Myocyte (in vitro differentiated cells): ENCODE data around the gene NDUFS8. TPM values are rescaled to one million over a fixed set of nuclear protein-coding genes. Genes with fewer than 3 reads are reported as not detected.

ENCODE experiments used
- DNase-seq: peaks from one replicate; pipeline ENCODE4 v3.0.0-alpha.2; 2012; ENCODE audit warnings: low read depth
- total RNA-seq: library from RNA; depleted of rRNA; stranded (reverse); fragments of >200 nt; gene quantifications from 2 replicates; pipeline ENCODE4 v1.2.3, GENCODE V29; 2014

Gene NDUFS8
- total RNA-seq, 1 donor from 2014 or later: 154 TPM

DNA sequence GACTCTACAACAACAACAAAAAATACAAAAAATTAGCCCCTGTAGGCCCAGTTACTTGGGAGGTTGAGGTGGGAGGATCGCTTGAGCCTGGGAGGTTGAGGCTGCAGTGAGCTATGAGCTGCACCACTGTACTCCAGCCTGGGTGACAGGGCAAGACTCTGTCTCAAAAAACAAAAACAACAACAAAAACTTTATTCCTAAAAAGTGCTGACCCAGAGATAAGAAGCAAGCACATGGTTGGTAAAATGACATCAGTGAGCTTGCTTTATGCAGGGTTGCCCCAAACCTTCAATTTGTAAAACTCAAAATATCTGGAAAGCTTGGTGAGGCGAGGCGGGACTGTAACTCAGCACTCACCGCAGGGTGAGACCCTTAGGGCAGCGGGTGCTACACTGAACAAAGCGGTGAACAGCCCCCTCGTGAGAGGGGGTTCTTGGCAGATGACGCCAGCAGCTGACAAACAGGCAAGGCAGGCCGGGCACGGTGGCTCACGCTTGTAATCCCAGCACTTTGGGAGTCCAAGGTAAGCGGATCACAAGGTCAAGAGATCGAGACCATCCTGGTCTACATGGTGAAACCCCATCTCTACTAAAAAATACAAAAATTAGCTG lies 4.9 kb downstream of the NDUFS8 start:
- DNase-seq: no peak

DNA sequence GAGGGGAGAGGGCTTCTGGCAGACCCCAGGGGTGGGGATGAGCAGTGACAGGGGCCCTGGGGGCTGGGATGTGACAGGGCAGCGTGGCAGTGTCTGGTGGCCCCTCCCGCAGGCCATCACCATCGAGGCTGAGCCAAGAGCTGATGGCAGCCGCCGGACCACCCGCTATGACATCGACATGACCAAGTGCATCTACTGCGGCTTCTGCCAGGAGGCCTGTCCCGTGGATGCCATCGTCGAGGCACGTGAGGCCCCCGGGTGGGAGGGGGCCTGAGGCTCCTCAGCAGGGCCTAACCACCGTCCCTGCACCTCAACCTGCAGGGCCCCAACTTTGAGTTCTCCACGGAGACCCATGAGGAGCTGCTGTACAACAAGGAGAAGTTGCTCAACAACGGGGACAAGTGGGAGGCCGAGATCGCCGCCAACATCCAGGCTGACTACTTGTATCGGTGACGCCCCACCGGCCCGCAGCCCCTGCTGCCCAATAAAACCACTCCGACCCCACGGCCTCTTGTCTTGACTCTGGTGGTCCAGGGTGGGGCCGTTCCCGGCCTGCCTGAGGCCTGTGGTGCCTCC lies 5.7 kb downstream of the NDUFS8 start:
- DNase-seq: no peak

DNA sequence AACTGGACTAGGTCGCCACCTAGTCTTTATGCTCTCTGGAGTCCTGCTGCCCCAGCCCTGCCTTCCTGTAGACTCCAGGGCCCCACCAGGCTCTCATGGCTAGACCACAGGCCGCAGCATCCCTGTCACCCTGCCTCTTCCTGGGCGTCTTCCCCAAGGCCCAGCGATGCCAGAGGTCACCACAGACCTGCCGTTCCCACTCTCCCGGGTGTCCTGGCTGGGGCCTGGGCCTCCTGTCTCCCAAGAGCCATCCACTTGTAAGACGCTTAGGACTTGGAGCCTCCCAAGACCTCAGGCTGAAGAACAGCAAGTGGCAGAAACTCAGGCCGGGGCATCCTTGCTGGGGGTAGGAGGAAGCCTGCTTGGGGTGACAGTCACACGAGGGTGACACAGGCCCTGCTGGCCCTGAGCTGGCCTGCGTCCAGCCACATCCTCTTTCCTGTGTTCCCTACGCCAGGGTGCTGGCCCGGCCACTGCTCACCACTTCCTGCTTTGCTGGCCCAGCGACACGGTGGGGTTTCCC lies 6.3 kb downstream of the NDUFS8 start:
- DNase-seq: no peak

DNA sequence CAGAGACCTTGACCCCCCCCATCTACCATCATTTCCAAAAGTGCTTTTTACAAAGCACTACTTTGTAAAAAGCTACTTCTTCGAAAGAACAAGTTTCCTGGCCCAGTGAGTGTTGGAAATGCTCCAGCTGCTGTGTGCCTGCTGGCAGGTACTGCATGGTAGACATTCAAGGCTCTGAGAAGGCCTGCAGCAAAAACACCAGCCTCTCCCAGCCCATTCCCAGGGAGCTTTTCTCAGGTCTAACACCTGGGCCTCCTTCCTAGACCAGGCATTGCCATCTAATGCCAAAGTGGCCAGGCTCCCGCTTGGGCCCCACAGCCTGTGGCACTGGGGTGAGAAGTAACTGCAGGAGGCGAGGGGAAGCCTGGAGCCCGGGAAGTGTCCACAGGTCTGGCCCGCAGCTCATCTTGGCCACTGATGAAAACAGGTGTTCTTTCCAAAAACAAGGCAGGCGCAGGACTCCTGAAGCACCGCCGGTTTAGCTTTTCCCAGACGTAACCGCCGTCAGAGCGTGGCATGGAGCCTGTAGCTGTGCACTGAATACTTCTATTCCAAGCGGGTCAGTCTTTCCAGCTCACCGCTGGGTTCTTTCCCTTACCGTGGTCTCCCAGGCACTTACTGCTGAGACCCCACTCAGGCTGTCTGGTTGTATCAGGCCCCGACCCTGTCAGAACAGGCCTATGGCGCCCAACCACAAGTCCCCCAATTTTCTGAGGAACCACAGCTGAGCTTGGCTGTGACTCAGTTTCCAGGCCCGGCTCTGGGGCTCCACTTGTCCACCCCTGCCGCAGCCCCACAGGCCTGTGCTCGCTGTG lies 7.1 kb downstream of the NDUFS8 start:
- DNase-seq: no peak

DNA sequence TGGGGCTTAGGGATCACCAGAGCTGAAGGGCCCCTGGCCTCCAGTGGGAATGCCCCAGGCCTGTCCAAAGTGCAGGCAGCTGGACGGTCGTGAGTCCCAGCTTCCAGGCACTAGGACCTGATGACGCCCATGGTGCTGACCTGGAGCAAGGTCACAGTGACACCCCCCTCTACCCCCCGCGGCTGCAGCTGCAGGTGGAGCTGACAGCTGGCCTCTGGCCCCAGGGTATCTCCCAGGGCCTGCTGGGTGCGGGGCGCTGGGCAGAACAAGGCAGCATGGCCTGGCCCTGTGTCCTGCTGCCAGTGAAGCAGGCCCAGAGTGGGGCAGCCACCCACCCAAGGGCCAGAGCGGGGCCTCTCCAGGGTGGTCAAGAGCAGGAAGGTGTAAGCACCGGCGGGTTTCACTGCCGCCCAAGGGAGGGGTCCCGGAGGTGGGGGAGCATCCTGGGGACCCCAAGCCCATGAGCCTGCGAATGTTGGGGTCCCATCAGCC lies 7.8 kb downstream of the NDUFS8 start:
- DNase-seq: peak; percentile 54

DNA sequence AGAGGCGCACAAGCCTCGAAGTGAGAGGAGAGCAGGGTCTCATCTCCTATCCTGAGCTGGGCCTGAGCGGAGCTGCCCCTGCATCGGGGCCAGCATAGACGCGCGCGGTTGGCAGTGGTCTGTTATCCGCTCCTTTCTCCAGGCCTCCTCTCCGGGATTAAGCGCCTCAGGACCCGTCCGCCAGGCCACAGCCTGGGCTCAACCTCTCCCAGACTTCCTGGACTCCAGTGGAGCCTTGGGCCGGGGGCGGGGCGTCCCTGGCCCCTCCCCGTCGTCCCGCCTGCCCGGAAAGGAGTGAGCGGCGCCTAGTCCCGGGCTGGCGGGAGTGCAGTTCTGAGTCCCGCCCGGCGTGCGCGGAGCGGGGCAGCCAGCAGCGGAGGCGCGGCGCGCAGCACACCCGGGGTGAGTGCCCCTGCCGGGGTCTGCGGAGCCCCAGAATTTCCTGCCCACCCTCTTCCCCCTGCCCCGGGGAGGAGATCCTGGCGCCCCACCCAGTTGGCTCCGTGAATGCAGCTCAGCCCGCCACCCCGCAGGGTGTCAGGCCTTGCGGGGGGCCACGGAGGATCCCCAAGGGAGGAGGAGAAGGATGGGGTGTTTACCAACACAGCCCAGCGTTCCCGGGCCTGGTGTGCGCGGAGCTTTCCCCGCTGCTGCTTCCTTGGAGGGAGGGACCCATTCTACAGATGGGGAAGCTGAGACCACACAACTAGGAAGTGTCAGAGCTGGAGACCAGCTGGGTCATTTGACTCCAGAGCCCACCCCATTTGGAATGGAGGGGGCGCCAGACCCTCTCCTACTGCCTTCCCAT lies 8.4 kb downstream of the NDUFS8 start, which contains the start of gene TCIRG1:
TSS of gene TCIRG1 (plus strand) at position 308 of the 808 bp plus-strand sequence. CDS start 2,247 bp downstream, outside the sequence.
- DNase-seq: peak; percentile 72

DNA sequence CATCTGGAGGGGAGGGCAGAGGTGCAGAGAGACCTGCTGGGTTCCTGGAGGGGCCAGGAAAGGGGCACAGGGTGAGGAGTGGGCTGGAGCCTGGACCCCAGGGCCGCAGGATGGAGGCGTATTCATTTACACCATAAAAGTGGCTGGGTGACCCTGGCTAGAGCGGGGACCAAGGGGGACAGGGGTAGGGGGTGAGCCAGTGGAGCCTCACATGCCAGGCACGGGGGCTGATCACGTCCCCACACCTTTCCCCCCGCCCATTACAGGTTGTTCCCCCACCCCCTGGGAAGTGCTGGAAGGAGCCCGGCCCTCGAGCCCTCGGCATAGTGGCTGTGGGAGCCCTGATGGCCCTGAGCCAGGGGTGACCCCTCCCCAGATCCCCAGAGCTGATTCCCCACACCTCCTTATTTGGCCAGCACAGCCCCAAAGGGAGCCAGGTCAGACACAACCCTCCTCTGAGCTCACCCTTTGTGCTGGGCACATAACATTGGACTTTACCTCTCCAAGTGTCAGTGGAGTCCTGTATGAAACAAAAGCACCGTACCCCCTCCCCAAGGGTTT lies 9.1 kb downstream of the NDUFS8 start:
- no peak for DNase-seq

DNA sequence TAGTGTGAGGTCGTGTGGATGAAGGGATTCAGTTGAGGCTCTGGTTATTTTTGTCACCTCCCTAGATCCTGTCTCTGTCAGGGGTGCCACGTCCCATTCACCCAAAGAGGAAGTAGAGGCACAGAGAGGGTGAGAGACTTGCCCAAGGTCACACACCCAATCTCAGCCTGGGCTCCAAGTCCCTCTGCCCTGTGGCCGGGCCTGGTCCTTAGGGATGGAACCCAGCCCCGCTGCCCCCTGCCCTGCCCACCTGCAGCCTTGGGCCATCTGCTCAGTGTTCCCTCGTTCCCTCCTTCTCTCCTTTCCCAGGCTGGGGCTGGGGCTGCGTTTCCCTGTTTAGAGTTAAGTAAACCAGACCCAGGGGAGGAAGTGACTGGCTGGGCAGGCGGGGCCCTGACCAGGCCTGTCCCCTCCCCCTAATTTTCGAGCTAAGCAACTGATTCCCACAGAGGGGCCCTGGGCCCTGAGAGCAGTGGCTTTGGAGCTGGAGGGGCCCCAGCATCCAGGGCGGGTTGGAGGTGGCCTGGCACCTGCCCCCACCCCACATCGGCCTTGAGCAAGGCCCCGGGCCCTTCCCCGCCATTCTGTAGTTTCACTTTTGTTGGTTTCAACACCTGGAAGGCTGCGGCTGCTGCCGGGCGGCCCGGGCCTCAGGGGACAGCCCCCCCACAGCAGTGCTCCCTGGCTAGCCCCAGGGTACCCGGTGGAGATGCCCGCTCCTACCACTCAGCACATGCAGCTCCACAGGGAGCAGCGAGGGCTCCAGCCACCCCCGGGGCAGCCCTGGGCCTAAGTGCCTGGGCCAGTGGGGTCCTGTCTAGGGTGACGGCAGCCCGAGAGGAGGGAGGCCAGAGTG lies 9.8 kb downstream of the NDUFS8 start:
- peak; percentile 26 for DNase-seq

DNA sequence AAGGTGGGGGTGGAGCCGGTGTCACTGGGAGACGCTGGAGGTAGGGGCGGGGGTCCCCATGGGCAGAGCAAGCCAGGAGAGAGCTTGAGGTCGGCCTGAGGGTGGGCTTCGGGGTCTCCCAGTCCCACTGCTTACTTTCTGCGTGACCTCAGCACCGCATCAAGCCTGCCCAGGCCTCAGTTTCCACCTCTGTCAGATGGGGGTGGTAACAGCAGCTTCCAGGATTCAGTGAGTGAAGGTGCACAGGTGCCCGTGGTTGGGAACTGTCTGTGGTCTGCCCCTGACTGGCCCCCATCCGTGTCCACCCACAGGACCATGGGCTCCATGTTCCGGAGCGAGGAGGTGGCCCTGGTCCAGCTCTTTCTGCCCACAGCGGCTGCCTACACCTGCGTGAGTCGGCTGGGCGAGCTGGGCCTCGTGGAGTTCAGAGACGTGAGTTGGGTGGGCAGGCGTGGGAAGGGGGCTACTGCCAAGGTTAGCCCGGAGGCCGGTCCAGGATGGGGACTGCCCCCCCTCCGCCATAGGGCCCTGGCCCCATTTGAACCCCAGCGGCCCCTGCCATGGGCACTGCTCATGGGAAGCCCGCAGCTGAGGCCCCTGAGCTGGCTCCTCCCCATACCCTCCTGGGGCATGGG lies 10.6 kb downstream of the NDUFS8 start:
- no peak for DNase-seq

DNA sequence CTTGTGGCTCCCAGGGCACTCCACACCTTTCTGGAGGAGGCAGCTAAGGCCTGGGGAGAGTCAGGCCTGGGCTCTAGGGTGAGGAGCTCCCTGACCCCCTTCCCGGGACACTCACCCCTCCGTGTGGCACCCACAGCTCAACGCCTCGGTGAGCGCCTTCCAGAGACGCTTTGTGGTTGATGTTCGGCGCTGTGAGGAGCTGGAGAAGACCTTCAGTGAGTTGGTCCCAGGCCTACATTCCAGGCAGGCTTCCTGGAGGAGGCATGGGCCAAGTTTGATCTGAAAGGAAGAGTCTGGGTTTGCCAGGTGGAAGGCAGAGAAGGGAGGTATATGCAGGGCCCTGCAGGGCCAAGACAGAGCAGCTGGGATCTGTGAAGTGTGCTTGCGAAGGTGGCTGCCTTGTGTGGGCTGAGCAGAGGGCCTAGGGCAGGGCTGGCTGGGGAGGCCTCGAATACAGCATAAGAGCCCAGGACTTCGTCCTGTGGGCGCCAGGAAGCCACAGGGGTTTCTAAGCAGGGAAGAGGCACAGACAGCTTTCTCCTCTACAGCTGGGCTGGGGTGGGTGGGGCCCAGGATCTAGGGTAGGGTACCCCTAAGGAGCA lies 11.2 kb downstream of the NDUFS8 start:
- no peak for DNase-seq

DNA sequence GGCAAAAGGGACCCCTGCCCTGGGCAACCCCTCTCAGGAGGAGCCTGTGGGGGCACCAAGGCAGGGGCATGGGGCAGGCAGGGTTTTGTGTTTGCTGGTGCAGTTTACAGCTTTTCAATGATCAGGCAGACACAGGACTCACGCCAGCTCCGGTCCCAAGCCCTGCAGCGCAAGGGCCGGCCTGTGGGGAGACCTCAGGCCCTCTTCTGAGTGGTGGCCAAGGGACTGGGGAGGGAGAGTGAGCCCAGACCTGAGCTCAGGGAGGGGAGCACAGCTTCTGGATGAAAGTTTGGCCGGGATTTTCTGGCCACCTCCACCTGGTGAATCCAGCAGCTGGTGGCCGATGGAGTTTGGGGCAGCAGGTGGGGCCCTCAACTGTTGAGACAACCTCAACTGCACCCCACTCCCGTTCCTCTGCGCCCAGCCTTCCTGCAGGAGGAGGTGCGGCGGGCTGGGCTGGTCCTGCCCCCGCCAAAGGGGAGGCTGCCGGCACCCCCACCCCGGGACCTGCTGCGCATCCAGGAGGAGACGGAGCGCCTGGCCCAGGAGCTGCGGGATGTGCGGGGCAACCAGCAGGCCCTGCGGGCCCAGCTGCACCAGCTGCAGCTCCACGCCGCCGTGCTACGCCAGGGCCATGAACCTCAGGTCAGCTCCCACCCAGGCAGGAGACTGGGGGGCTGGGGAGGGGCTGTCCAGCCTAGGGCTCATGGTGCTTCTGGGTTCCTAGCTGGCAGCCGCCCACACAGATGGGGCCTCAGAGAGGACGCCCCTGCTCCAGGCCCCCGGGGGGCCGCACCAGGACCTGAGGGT lies 11.9 kb downstream of the NDUFS8 start:
- DNase-seq: no peak

DNA sequence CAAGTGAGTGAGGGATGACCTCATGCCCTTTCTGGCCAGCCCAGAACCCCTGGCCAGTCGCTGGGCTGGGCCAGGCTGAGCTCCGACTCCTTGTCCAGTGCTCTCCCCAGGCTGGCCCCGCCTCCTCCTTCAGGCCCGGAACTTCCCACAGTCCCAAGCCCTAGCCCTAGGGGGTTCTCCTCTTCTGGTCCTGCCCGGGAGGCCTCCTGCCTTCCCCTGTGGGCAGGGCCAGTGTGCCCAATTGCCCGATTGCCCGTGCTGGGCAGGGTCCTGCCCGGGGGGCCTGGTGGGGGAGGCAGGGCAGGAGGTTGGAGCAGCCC lies 12.5 kb downstream of the NDUFS8 start:
- no peak for DNase-seq

DNA sequence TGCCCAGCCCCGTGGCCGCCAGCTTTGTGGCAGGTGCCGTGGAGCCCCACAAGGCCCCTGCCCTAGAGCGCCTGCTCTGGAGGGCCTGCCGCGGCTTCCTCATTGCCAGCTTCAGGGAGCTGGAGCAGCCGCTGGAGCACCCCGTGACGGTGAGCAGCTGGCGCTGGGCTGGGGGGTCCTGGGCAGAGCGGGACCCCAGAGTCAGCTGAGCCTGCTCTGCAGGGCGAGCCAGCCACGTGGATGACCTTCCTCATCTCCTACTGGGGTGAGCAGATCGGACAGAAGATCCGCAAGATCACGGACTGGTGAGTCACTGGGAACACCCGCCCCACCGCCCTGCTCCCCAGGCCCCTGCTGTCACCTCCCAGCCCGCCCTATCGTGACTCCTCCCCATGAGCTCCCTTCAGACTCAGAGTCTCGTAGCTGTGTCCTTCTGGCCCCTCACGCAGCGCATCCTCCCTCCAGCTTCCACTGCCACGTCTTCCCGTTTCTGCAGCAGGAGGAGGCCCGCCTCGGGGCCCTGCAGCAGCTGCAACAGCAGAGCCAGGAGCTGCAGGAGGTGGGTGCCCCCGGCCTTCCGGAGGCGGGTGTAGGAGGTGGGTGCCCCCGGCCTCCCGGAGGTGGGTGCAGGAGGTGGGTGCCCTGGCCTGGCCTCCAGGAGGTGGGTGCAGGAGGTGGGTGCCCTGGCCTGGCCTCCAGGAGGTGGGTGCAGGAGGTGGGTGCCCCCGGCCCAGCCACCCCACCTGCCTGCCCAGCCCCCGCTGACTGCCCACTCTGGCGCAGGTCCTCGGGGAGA lies 13.1 kb downstream of the NDUFS8 start:
- DNase-seq: no peak

DNA sequence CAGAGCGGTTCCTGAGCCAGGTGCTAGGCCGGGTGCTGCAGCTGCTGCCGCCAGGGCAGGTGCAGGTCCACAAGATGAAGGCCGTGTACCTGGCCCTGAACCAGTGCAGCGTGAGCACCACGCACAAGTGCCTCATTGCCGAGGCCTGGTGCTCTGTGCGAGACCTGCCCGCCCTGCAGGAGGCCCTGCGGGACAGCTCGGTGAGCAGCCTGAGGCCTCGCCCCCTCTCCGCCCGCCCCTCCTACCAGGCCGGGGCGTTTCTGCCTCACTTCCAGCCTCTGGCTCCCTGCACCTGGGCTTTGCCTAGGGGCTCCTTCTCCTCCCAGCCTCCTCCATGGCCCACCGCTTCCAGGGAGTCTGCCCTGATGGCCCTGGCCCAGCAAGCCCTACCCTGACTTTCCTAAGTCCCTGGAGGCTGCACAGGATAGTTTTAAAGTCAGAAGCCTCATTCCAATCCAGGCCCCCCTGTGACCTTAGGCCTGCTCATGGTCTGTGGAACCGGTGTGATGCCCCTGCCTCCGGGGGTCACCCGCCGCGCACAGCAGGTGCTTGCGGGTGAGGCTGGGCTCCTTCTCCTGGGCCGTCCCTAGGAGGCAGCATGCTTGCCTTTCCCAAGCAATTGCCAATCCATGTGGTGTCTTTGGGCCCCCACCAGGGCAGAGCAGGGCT lies 13.8 kb downstream of the NDUFS8 start:
- DNase-seq: no peak

DNA sequence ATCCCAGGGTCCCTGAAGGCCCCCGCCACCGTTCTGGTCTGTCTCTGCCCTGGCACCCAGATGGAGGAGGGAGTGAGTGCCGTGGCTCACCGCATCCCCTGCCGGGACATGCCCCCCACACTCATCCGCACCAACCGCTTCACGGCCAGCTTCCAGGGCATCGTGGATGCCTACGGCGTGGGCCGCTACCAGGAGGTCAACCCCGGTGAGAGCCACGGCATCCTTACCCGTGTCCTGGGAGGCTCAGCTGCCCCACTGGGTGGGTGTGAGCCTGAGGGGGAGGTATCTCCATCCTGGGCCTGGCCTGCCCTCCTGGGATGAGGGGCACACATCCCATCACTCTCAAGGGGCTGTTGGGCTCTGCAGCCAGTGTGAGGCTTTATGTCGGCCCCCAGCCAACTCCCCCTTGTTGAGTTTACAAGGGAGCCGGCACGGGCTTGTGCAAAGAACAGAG lies 14.4 kb downstream of the NDUFS8 start:
- no peak for DNase-seq

DNA sequence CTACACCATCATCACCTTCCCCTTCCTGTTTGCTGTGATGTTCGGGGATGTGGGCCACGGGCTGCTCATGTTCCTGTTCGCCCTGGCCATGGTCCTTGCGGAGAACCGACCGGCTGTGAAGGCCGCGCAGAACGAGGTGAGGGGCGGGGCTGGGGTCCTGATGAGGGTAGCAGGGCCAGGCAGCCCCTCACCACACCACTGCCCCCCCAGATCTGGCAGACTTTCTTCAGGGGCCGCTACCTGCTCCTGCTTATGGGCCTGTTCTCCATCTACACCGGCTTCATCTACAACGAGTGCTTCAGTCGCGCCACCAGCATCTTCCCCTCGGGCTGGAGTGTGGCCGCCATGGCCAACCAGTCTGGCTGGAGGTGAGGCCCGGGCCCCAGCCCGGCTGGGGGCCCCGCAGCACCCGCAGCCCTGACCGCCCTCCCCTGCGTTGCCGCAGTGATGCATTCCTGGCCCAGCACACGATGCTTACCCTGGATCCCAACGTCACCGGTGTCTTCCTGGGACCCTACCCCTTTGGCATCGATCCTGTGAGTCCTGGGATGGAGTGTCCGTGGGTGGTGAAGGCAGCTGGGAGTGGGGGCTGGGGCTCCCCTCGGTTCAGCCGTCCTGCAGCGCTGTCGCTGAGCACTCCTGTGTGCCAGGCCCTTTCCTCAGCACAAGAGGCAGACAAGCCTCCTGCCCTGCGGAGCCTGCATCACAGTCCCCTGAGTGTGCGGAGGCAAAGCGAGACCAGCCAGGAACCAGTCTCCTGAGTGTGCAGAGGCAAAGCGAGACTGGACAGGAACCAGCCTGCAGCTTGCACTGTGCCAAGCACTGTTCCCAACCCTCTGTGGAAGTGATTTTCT lies 17.2 kb downstream of the NDUFS8 start:
- DNase-seq: no peak
